Measurements from ENCODE around the gene TRMT11. TPM values are rescaled to one million over a fixed set of nuclear protein-coding genes. Genes with fewer than 3 reads are reported as not detected.

TRMT11 gene
- total and polyA plus RNA-seq, 9 of the 15 experiments (the other 6 are each of a cell fraction or from before 2014, with no cell fraction given), result 38.8 to 88.0 (median 59.8) TPM

- no peak overlapping the region for H3K4me3 ChIP-seq
- no peak overlapping the region; the same call in 1 of the 2 replicates for H3K4me2 ChIP-seq (ENCODE audit: insufficient read depth, low read length)
- ChIA-PET POLR2A (interaction anchor here (0.7 to 1.8 kb wide), 3 partner anchors 13 to 20 kb away, joined by 3 to 5 read pairs (median 5); partner anchors contain the start of gene HINT3), CTCF (ENCODE audit: low intra/inter-chr PET ratio) (no interaction called here)
- H3K4me1 ChIP-seq (replicated peaks in 1 of 2; ENCODE audit: control insufficient read depth in 2 of 2, insufficient read depth in 2 of 2, low read length in 2 of 2), result peaks cover 18 to 68% of the 10 kb centered on the region in 2 experiments
- in situ Hi-C loops (cut with MboI) (no loop called here), intact Hi-C loops (cut with micrococcal nuclease) (no loop called here)
- no peaks in the 10 kb centered on the region for H3K9me1 ChIP-seq (ENCODE audit: control insufficient read depth, insufficient read depth, low read length)
- no peaks in the 10 kb centered on the region for H3K79me2 ChIP-seq (ENCODE audit: control insufficient read depth, insufficient read depth, low read length)
- H3K27me3 ChIP-seq (ENCODE audit: control insufficient read depth in 2 of 2, insufficient read depth in 2 of 2, low read length in 2 of 2), result no peaks in the 10 kb centered on the region
- peak in 1 of 4 experiments; percentile 43 for DNase-seq (ENCODE audit: extremely low read depth in 1 of 4, low spot score in 3 of 4)
- BruUV-seq (replicated peaks), result no TSS peak
- H4K20me1 ChIP-seq (replicated peaks; ENCODE audit: control insufficient read depth, insufficient read depth, low read length), result no peaks in the 10 kb centered on the region
- peak overlapping the region in 1 of 2 experiments; percentile 56; a peak in 1 of 4 replicates for H3K9ac ChIP-seq (ENCODE audit: insufficient read depth in 1 of 2, low read depth in 2 of 2, low read length in 2 of 2)
- H3K9me3 ChIP-seq (replicated peaks; ENCODE audit: control insufficient read depth, insufficient read depth, low read depth, low read length), result no peaks in the 10 kb centered on the region
- peak overlapping the region; percentile 79 for H2AFZ ChIP-seq (ENCODE audit: low read depth, low read length)
- peak overlapping the region; percentile 70; the same call in 1 of the 3 replicates for H3K27ac ChIP-seq (ENCODE audit: extremely low read depth, low read depth, low read length)
- FAIRE-seq, result no peak
- peak; percentile 11; the same call in 1 of the 3 replicates for ATAC-seq
- 42% methylated on average over 10 of the region's 10 CpGs for WGBS (ENCODE audit: insufficient coverage, low coverage, missing lambda C conversion rate)
- no peaks in the 10 kb centered on the region for H3K36me3 ChIP-seq (ENCODE audit: control insufficient read depth, insufficient read depth, low read length)
- TF ChIP-seq SMARCE1 (IDR thresholded peaks at IDR 0.05) (peak; percentile 72; the same call in 1 of the 2 replicates), ZNF165 (CRISPR knock-in tag; IDR thresholded peaks at IDR 0.05; ENCODE audit: borderline replicate concordance) (no peak), HMGN3 (IDR thresholded peaks at IDR 0.05; ENCODE audit: borderline replicate concordance, extremely low read depth, insufficient read length, low read depth, low read length) (no peak), NRF1 (conservative IDR thresholded peaks at IDR 0.05 in 1 of 2, IDR thresholded peaks at IDR 0.05 in 1 of 2) (no peak), EP300 (IDR thresholded peaks at IDR 0.05; ENCODE audit: low read length) (0 out of 2 replicates have a peak, but pooled peaks have one; percentile 9), ZSCAN29 (IDR thresholded peaks at IDR 0.05) (no peak), FOSL1 (tag; conservative IDR thresholded peaks at IDR 0.05) (peak; percentile 74), TCFL5 (CRISPR knock-in tag; conservative IDR thresholded peaks at IDR 0.05) (no peak), NR3C1 (CRISPR knock-in tag; IDR thresholded peaks at IDR 0.05) (no peak), FOS (IDR thresholded peaks at IDR 0.05; ENCODE audit: extremely low read depth, insufficient read length) (peak; percentile 27), PRPF4 (IDR thresholded peaks at IDR 0.05; ENCODE audit: insufficient read depth, low read depth, low read length, poor library complexity, severe bottlenecking) (no peak), ZEB2 (IDR thresholded peaks at IDR 0.05) (peak; percentile 99), NONO (IDR thresholded peaks at IDR 0.05; ENCODE audit: low read depth in 2 of 2, low read length in 1 of 2) (no peak), ZNF639 (CRISPR knock-in tag; conservative IDR thresholded peaks at IDR 0.05 in 1 of 2, IDR thresholded peaks at IDR 0.05 in 1 of 2) (no peak), CBFA2T2 (conservative IDR thresholded peaks at IDR 0.05) (0 out of 2 replicates have a peak, but pooled peaks have one; percentile 3), HDAC1 (IDR thresholded peaks at IDR 0.05) (peak in 1 of 2 experiments; percentile 80; a peak in 2 of 4 replicates), ZNF785 (CRISPR knock-in tag; IDR thresholded peaks at IDR 0.05) (no peak), ZBTB49 (CRISPR knock-in tag; IDR thresholded peaks at IDR 0.05; ENCODE audit: borderline replicate concordance) (no peak), SLC30A9 (CRISPR knock-in tag; IDR thresholded peaks at IDR 0.05) (no peak)
Observed at GRCh38 chr6:125942672-125943527, 43.4 kb upstream of the TRMT11 start.

Measured in K562 (cell line).